Measurements from ENCODE around the gene GRIN3A.

DNA sequence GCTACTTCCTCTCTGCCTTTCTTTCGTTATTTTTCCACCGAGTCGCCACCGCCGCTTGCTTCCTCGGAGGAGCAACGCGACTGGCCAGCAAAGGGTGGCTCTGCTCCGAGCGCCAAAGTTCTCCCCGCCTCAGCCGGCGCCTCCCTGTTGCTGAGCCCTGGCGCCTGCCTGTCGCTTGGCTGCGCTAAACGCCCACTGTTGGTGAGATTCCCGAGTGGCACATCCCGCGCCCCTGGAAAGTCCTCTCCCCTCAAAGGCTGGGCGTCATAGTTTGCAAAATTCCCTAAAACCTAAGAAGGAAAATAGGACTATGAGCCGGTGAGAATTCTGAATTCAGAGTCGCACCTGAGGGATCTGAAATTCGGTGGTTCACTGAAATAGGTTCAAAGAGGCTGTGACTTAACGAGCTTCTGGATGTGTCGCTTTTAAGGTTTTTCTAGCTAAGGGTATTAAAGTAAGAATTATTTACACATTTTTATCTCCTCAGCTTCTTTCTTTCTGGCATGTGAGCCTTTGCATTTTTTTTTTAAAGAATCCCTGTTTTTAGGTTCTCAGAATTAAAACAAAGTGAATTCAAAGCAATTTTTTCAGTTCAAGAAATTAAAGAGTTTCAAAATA is at the start of gene GRIN3A:
- TF ChIP-seq, protein P1, sequence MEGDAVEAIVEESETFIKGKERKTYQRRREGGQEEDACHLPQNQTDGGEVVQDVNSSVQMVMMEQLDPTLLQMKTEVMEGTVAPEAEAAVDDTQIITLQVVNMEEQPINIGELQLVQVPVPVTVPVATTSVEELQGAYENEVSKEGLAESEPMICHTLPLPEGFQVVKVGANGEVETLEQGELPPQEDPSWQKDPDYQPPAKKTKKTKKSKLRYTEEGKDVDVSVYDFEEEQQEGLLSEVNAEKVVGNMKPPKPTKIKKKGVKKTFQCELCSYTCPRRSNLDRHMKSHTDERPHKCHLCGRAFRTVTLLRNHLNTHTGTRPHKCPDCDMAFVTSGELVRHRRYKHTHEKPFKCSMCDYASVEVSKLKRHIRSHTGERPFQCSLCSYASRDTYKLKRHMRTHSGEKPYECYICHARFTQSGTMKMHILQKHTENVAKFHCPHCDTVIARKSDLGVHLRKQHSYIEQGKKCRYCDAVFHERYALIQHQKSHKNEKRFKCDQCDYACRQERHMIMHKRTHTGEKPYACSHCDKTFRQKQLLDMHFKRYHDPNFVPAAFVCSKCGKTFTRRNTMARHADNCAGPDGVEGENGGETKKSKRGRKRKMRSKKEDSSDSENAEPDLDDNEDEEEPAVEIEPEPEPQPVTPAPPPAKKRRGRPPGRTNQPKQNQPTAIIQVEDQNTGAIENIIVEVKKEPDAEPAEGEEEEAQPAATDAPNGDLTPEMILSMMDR (IDR thresholded peaks at IDR 0.05) = no peak
- no peak for TF ChIP-seq POLR2A (IDR thresholded peaks at IDR 0.05)

All from body of pancreas (tissue), 4 donors.